Keratinocyte (primary cell): Measurements from ENCODE around the gene SEC61A2. TPM values are rescaled to one million over a fixed set of nuclear protein-coding genes. Genes with fewer than 3 reads are reported as not detected.

Experiments
- DNase-seq: peaks from one replicate; pipeline ENCODE4 v3.0.0-alpha.2; 2011; ENCODE audit warnings: low read depth, missing footprints, low spot score
- FAIRE-seq: peaks from 2 replicates; lab custom pipeline; 2011; peaks lifted over from hg19 to GRCh38; lab: Jason Lieb, UNC
- H2AFZ ChIP-seq: 2 replicates; pipeline ENCODE4 v1.6.0; 2012; ENCODE audit warnings: low read length, control low read depth, inconsistent platforms; ENCODE audit not compliant: control insufficient read depth
- H3K27ac ChIP-seq: 2 replicates; pipeline ENCODE4 v1.5.1; 2011; ENCODE audit warnings: low read length; ENCODE audit not compliant: control insufficient read depth, insufficient read depth
- H3K27me3 ChIP-seq: 3 replicates; pipeline ENCODE4 v1.6.0; 2011; ENCODE audit warnings: low read length; ENCODE audit not compliant: control insufficient read depth, insufficient read depth; ENCODE audit errors: extremely low read depth
- H3K36me3 ChIP-seq, 2 experiments: 2 replicates in 1 of 2; 3 replicates in 1 of 2; pipeline ENCODE4 v1.5.1; 2011; ENCODE audit warnings: low read length in 2 of 2, mild to moderate bottlenecking in 1 of 2; ENCODE audit not compliant: control insufficient read depth in 2 of 2, insufficient read depth in 2 of 2; ENCODE audit errors: extremely low read depth in 1 of 2
- H3K4me1 ChIP-seq: 3 replicates; pipeline ENCODE4 v1.5.1; 2011; ENCODE audit warnings: low read length; ENCODE audit not compliant: control insufficient read depth, insufficient read depth; ENCODE audit errors: extremely low read depth
- H3K4me2 ChIP-seq: 3 replicates; pipeline ENCODE4 v1.6.0; 2011; ENCODE audit warnings: low read depth, low read length; ENCODE audit not compliant: control insufficient read depth, insufficient read depth; ENCODE audit errors: extremely low read depth
- H3K4me3 ChIP-seq, 3 experiments: fragments of 200-600 bp in 1 of 3; sonication (generic) in 1 of 3; 2 replicates in 2 of 3; 3 replicates in 1 of 3; pipeline ENCODE4 v1.5.1; 2011 to 2016; ENCODE audit warnings: low read length in 3 of 3, mild to moderate bottlenecking in 3 of 3, control low read depth in 2 of 3, inconsistent platforms in 1 of 3, low read depth in 1 of 3, mixed read lengths in 1 of 3, mixed run types in 1 of 3, moderate library complexity in 1 of 3; ENCODE audit not compliant: control insufficient read depth in 2 of 3, insufficient read depth in 2 of 3; ENCODE audit errors: extremely low read depth in 1 of 3
- H3K79me2 ChIP-seq: 2 replicates; pipeline ENCODE4 v1.6.0; 2012; ENCODE audit warnings: low read length; ENCODE audit not compliant: control insufficient read depth, insufficient read depth
- H3K9ac ChIP-seq: 3 replicates; pipeline ENCODE4 v1.6.0; 2011; ENCODE audit warnings: low read length; ENCODE audit not compliant: control insufficient read depth, insufficient read depth; ENCODE audit errors: extremely low read depth
- H3K9me1 ChIP-seq: 3 replicates; pipeline ENCODE4 v1.6.0; 2011; ENCODE audit warnings: low read length; ENCODE audit not compliant: control insufficient read depth, insufficient read depth; ENCODE audit errors: extremely low read depth
- H3K9me3 ChIP-seq: 2 replicates; pipeline ENCODE4 v1.5.1; 2012; ENCODE audit warnings: low read depth, low read length; ENCODE audit not compliant: control insufficient read depth
- H4K20me1 ChIP-seq: 3 replicates; pipeline ENCODE4 v1.6.0; 2011; ENCODE audit warnings: low read length; ENCODE audit not compliant: control insufficient read depth, insufficient read depth; ENCODE audit errors: extremely low read depth
- CTCF ChIP-seq, 3 experiments: IDR thresholded peaks in 1 of 3; conservative IDR thresholded peaks in 1 of 3; optimal IDR thresholded peaks in 1 of 3; 2 replicates in 2 of 3; 3 replicates in 1 of 3; pipeline versions ENCODE3 to v1.5.1; 2011; ENCODE audit warnings: low read length in 3 of 3, mild to moderate bottlenecking in 3 of 3, moderate library complexity in 2 of 3, control low read depth in 1 of 3, inconsistent platforms in 1 of 3; ENCODE audit not compliant: insufficient read depth in 2 of 3; ENCODE audit errors: extremely low read depth in 1 of 3
- EZH2 ChIP-seq: IDR thresholded peaks from one replicate; pipeline ENCODE4 v1.6.1; 2012; ENCODE audit warnings: inconsistent platforms, mild to moderate bottlenecking, low read length, moderate library complexity
- dilution Hi-C: fragments of 300-500 bp; cut with MboI; formaldehyde crosslinking; loops from one replicate; pipeline ENCODE4 v1.7.0; 2020; ENCODE audit warnings: low sequenced_read_pairs; ENCODE audit not compliant: extremely low pct_ligation_motif_present
- polyA plus RNA-seq, 5 experiments: library from polyadenylated mRNA; depleted of rRNA in 3 of 5; stranded (reverse) in 3 of 5; stranded (forward) in 1 of 5; unstranded in 1 of 5; fragments of >200 nt; gene quantifications; 1 replicate in 1 of 5; 2 replicates in 3 of 5; 3 replicates in 1 of 5; pipeline versions ENCODE4 v1.2.1 to v1.2.3, GENCODE V29; 2011 to 2012; ENCODE audit warnings: missing spikeins in 2 of 5, low read depth in 1 of 5, low replicate concordance in 1 of 5

Gene SEC61A2
- polyA plus RNA-seq, 1 donor (not counting 4 experiments of a cell fraction or from before 2014, with no cell fraction given) = 13.7 TPM

GRCh38 chr10:12184165-12184564, 54.7 kb downstream of the SEC61A2 start:
- Histone ChIP-seq H3K36me3 (peaks cover 0 to 11% of the 10 kb centered on the region in 2 experiments), H3K4me1 (peaks cover 9% of the 10 kb centered on the region), H3K4me3 (no peak overlapping the region), H3K27me3 (no peaks in the 10 kb centered on the region), H2AFZ (no peak overlapping the region), H3K79me2 (peaks cover 21% of the 10 kb centered on the region), H3K4me2 (no peak overlapping the region), H4K20me1 (peaks cover 3% of the 10 kb centered on the region), H3K27ac (no peak overlapping the region), H3K9me1 (no peaks in the 10 kb centered on the region), H3K9me3 (no peaks in the 10 kb centered on the region), H3K9ac (no peak overlapping the region)
- DNase-seq = no peak
- FAIRE-seq = no peak
- TF ChIP-seq EZH2 (no peak), CTCF (optimal IDR thresholded peaks at IDR 0.05 in 1 of 3, IDR thresholded peaks at IDR 0.05 in 1 of 3, conservative IDR thresholded peaks at IDR 0.05 in 1 of 3; ENCODE audit: extremely low read depth in 1 of 3, insufficient read depth in 2 of 3, low read length in 3 of 3) (no peak)
- dilution Hi-C loops = no loop called here

GRCh38 chr10:12186323-12186722, 56.8 kb downstream of the SEC61A2 start:
- Histone ChIP-seq H2AFZ (no peak overlapping the region), H4K20me1 (peaks cover 3% of the 10 kb centered on the region), H3K4me1 (no peaks in the 10 kb centered on the region), H3K36me3 (peaks cover 0 to 10% of the 10 kb centered on the region in 2 experiments), H3K79me2 (peaks cover 42% of the 10 kb centered on the region), H3K9me3 (no peaks in the 10 kb centered on the region), H3K4me2 (no peak overlapping the region), H3K27me3 (no peaks in the 10 kb centered on the region), H3K4me3 (no peak overlapping the region), H3K9me1 (no peaks in the 10 kb centered on the region), H3K27ac (no peak overlapping the region), H3K9ac (no peak overlapping the region)
- no peak for DNase-seq
- no peak for TF ChIP-seq EZH2
- TF ChIP-seq CTCF (optimal IDR thresholded peaks at IDR 0.05 in 1 of 3, IDR thresholded peaks at IDR 0.05 in 1 of 3, conservative IDR thresholded peaks at IDR 0.05 in 1 of 3; ENCODE audit: extremely low read depth in 1 of 3, insufficient read depth in 2 of 3, low read length in 3 of 3) = no peak
- FAIRE-seq = no peak
- dilution Hi-C loops = no loop called here
